Kidney (tissue), 14 donors: Measurements from ENCODE around the gene RPRD2. TPM values are rescaled to one million over a fixed set of nuclear protein-coding genes. Genes with fewer than 3 reads are reported as not detected.

Source experiments
- DNase-seq, 5 donors: peaks; one replicate each; pipeline ENCODE4 v3.0.0-alpha.2; 2013 to 2020
- FAIRE-seq: peaks from 2 replicates; lab custom pipeline; 2012; peaks lifted over from hg19 to GRCh38; lab: Jason Lieb, UNC
- H3K27ac ChIP-seq, 2 donors: one replicate each; pipeline ENCODE4 v1.7.0; 2013; ENCODE audit warnings: low read depth in 2 of 2, low read length in 2 of 2, inconsistent platforms in 1 of 2
- H3K27me3 ChIP-seq: one replicate; pipeline ENCODE4 v1.7.1; 2013; ENCODE audit warnings: low read length, inconsistent platforms; ENCODE audit not compliant: control insufficient read depth, insufficient read depth
- H3K36me3 ChIP-seq, 3 donors: one replicate each; pipeline versions ENCODE4 v1.7.0 to v1.7.1; 2013; ENCODE audit warnings: low read length in 3 of 3, control low read depth in 1 of 3, inconsistent platforms in 1 of 3; ENCODE audit not compliant: insufficient read depth in 3 of 3, control insufficient read depth in 2 of 3
- H3K4me1 ChIP-seq, 3 donors: one replicate each; pipeline versions ENCODE4 v1.7.0 to v1.7.1; 2013; ENCODE audit warnings: low read length in 3 of 3, inconsistent platforms in 1 of 3, low read depth in 1 of 3; ENCODE audit not compliant: control insufficient read depth in 2 of 3, insufficient read depth in 2 of 3
- H3K4me3 ChIP-seq, 3 donors: one replicate each; pipeline versions ENCODE4 v1.7.0 to v1.8.1; 2013; ENCODE audit warnings: low read length in 3 of 3, control low read depth in 1 of 3, inconsistent platforms in 1 of 3
- H3K9ac ChIP-seq, 3 donors: one replicate each; pipeline versions ENCODE4 v1.7.0 to v1.7.1; 2013; ENCODE audit warnings: low read length in 3 of 3, control low read depth in 1 of 3, inconsistent platforms in 1 of 3
- H3K9me3 ChIP-seq, 3 donors: one replicate each; pipeline versions ENCODE4 v1.7.0 to v1.7.1; 2013; ENCODE audit warnings: low read length in 3 of 3, control low read depth in 1 of 3, inconsistent platforms in 1 of 3; ENCODE audit not compliant: control insufficient read depth in 2 of 3, insufficient read depth in 1 of 3
- intact Hi-C: fragments of 100-400 bp; cut with DNase I; formaldehyde crosslinking; loops from one replicate; pipeline ENCODE4 v1.11.1; 2022
- polyA plus RNA-seq: library from polyadenylated mRNA; stranded (reverse); fragments of 350-450 nt; fragmentation: Illumina TruSeq; extraction: RNeasy Lipid Tissue Mini Kit (QIAGEN cat#74804); gene quantifications from one replicate; pipeline ENCODE4 v1.2.3, GENCODE V29; 2014; ENCODE audit warnings: low read depth, low replicate concordance; ENCODE audit not compliant: insufficient read depth
- total RNA-seq: library from RNA; stranded (reverse); fragmentation: NEBNext Ultra II Directional; extraction: Animal tissue kit (Norgen Biotek cat#: 25700); gene quantifications from one replicate; pipeline ENCODE4 v1.2.1, GENCODE V29; 2021
- TF ChIP-seq, protein P1 (sequence below): IDR thresholded peaks from 3 replicates; pipeline ENCODE4 v1.5.1; 2012; ENCODE audit warnings: mild to moderate bottlenecking, moderate library complexity, borderline replicate concordance; ENCODE audit not compliant: insufficient read depth; ENCODE audit errors: extremely low read depth
- donor health status: control.
- donor health status: control.
- donor health status: control.
- donor health status: control.
- donor health status: control.
- donor health status: DM: yes; HTN: yes; CAD: no.
- donor health status: Normal renal cell carcinoma (clear cell type).

RPRD2 gene
- total and polyA plus RNA-seq, 2 donors from 2014 or later: 9.1 to 40.4 TPM

DNA sequence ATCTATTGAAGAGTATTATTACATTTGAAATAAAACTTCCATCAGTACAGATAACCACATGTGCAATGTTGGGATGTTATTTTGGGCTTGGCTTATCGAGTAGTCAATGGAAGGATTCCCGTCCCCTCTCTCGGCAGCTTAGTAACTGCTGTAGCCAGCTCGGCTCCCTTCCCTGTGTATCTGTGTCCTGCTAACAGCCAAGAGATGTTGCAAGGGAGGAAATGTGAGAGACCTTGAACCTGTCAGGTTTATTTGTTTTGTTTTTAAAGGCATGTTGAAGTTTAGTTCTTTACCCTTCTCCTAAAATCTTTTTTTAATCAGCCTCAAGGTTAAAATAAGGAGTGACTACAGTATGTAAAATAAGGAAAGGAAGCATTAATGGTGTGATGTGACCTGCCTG is 109.7 kb downstream of the RPRD2 start:
- peaks cover 4 to 29% (median 27%) of the 10 kb centered on the region in 3 donors for H3K36me3 ChIP-seq
- no peak overlapping the region for H3K9ac ChIP-seq
- TF ChIP-seq, protein P1, sequence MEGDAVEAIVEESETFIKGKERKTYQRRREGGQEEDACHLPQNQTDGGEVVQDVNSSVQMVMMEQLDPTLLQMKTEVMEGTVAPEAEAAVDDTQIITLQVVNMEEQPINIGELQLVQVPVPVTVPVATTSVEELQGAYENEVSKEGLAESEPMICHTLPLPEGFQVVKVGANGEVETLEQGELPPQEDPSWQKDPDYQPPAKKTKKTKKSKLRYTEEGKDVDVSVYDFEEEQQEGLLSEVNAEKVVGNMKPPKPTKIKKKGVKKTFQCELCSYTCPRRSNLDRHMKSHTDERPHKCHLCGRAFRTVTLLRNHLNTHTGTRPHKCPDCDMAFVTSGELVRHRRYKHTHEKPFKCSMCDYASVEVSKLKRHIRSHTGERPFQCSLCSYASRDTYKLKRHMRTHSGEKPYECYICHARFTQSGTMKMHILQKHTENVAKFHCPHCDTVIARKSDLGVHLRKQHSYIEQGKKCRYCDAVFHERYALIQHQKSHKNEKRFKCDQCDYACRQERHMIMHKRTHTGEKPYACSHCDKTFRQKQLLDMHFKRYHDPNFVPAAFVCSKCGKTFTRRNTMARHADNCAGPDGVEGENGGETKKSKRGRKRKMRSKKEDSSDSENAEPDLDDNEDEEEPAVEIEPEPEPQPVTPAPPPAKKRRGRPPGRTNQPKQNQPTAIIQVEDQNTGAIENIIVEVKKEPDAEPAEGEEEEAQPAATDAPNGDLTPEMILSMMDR: no peak
- no peak for FAIRE-seq
- no peak for DNase-seq
- H3K27ac ChIP-seq: no peak overlapping the region
- intact Hi-C loops: no loop called here
- H3K4me3 ChIP-seq: no peak overlapping the region
- no peaks in the 10 kb centered on the region for H3K9me3 ChIP-seq
- H3K4me1 ChIP-seq: no peaks in the 10 kb centered on the region
- no peaks in the 10 kb centered on the region for H3K27me3 ChIP-seq

DNA sequence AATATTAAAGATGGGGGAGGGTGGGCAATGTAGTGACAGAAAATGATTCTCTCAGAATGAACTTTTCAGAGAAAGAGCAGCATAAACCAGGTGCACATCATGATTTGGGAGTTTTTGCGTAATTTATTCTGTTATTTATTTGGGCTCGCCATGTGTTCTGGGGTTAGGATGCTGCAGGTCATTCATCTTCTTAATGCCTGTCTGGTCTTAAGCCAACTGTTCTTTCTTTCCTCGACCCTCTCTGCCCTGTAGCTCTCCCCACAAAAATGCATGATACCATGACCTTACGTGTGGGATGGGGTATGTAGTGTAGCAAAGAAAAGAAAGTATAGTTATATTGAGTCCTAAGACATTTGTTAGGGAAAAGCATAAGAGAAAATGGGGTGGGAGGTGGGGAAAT is 110.9 kb downstream of the RPRD2 start:
- DNase-seq (peak in 1 of 5 donors; percentile 19), FAIRE-seq (no peak)
- intact Hi-C loops: no loop called here
- TF ChIP-seq, protein P1: no peak
- peaks cover 4 to 29% (median 27%) of the 10 kb centered on the region in 3 donors for H3K36me3 ChIP-seq
- H3K27ac ChIP-seq: no peak overlapping the region
- H3K4me1 ChIP-seq: no peaks in the 10 kb centered on the region
- no peaks in the 10 kb centered on the region for H3K27me3 ChIP-seq
- no peak overlapping the region for H3K4me3 ChIP-seq
- no peak overlapping the region for H3K9ac ChIP-seq
- H3K9me3 ChIP-seq: no peaks in the 10 kb centered on the region

DNA sequence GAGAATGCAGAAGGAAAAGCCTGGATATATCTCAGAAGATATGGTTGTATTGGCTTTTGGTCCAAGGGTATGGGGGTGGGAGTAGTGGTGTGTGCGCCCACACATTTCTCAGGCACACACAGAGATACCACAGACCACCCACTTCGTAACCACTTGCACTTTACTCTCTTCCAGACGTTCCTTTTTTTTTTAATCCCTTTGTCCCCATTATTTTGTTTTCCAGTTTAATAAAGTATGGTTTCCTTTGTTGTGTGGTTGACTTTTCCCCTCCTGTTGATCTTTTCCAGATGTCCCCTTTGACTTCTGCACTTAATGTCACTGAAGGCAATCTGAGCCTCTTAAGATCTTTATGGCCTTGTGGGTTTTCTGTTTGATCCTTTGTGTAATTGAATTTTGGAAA is 112.8 kb downstream of the RPRD2 start:
- Histone ChIP-seq H3K36me3 (peaks cover 0 to 15% (median 14%) of the 10 kb centered on the region in 3 donors), H3K27me3 (no peaks in the 10 kb centered on the region), H3K9ac (no peak overlapping the region), H3K4me1 (no peaks in the 10 kb centered on the region), H3K9me3 (no peaks in the 10 kb centered on the region), H3K27ac (no peak overlapping the region), H3K4me3 (no peak overlapping the region)
- FAIRE-seq (no peak), DNase-seq (peak in 2 of 5 donors; percentile 41 to 49)
- TF ChIP-seq, protein P1: no peak
- intact Hi-C loops: no loop called here

DNA sequence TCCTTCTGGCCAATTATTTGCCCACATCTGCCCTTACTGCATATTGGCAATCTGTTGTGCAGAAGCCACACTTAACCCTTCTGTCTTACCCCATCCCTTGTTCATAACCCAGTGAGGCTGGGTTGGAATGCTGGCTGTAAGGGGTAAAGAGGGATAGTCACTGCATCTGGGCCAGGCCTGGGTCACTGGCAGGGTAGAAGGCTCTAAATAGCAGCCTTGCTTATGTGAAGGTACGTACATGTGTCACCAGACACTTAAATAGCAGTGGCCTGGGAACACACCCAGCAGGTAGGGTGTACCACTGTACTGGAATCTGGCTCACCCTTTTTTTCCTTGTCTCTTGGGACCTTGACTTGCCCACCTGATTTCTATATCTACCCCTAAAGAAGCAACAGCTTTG is 113.4 kb downstream of the RPRD2 start:
- no peak overlapping the region for H3K9ac ChIP-seq
- intact Hi-C loops: no loop called here
- DNase-seq (no peak), FAIRE-seq (no peak)
- no peak overlapping the region for H3K4me3 ChIP-seq
- H3K27me3 ChIP-seq: no peaks in the 10 kb centered on the region
- TF ChIP-seq, protein P1: no peak
- H3K27ac ChIP-seq: no peak overlapping the region
- H3K4me1 ChIP-seq: no peaks in the 10 kb centered on the region
- H3K36me3 ChIP-seq: peaks cover 0 to 9% (median 8%) of the 10 kb centered on the region in 3 donors
- no peaks in the 10 kb centered on the region for H3K9me3 ChIP-seq
